Smooth muscle cell (in vitro differentiated cells): ENCODE measurements around the gene PRMT5. TPM values are rescaled to one million over a fixed set of nuclear protein-coding genes. Genes with fewer than 3 reads are reported as not detected.

Experiments
- DNase-seq: peaks from one replicate; lab custom pipeline; 2025; ENCODE audit not compliant: unreplicated experiment; lab: John Stamatoyannopoulos, UW
- H2AFZ ChIP-seq: fragments of 200-600 bp; sonication (generic); 2 replicates; pipeline ENCODE4 v1.6.0; 2016; ENCODE audit warnings: antibody characterized with exemption, low read depth, mild to moderate bottlenecking
- H3F3A ChIP-seq: fragments of 200-600 bp; sonication (generic); 2 replicates; pipeline ENCODE4 v1.6.0; 2017; ENCODE audit warnings: antibody characterized with exemption, low read depth
- H3K27ac ChIP-seq: fragments of 200-600 bp; sonication (generic); 2 replicates; pipeline ENCODE4 v1.5.1; 2016; ENCODE audit warnings: low read depth, mild to moderate bottlenecking
- H3K27me3 ChIP-seq: fragments of 200-600 bp; sonication (generic); 2 replicates; pipeline ENCODE4 v1.6.1; 2016; ENCODE audit warnings: low read depth, mild to moderate bottlenecking
- H3K36me3 ChIP-seq: fragments of 200-600 bp; sonication (generic); 2 replicates; pipeline ENCODE4 v1.5.1; 2016; ENCODE audit warnings: low read depth
- H3K4me1 ChIP-seq: fragments of 200-600 bp; sonication (generic); 2 replicates; pipeline ENCODE4 v1.5.1; 2016; ENCODE audit warnings: low read depth
- H3K4me2 ChIP-seq: fragments of 200-600 bp; sonication (generic); 2 replicates; pipeline ENCODE4 v1.6.0; 2016; ENCODE audit warnings: mild to moderate bottlenecking
- H3K4me3 ChIP-seq: fragments of 200-600 bp; sonication (generic); 2 replicates; pipeline ENCODE4 v1.5.1; 2016; ENCODE audit warnings: mild to moderate bottlenecking
- H3K79me2 ChIP-seq: fragments of 200-600 bp; sonication (generic); 2 replicates; pipeline ENCODE4 v1.6.0; 2016; ENCODE audit warnings: low read depth, mild to moderate bottlenecking
- H3K9ac ChIP-seq: fragments of 200-600 bp; sonication (generic); 2 replicates; pipeline ENCODE4 v1.6.0; 2016; ENCODE audit warnings: low read depth
- H3K9me3 ChIP-seq: fragments of 200-600 bp; sonication (generic); replicated peaks from 2 replicates; pipeline ENCODE4 v1.5.1; 2016; ENCODE audit warnings: low read depth
- H4K20me1 ChIP-seq: fragments of 200-600 bp; sonication (generic); 2 replicates; pipeline ENCODE4 v1.6.0; 2016; ENCODE audit warnings: low read depth
- WGBS: methylation state at CpG from one replicate; pipeline ENCODE4 v1.1.7; 2016; ENCODE audit warnings: low lambda C conversion rate; 5-methylcytosine and 5-hydroxymethylcytosine counted together
- polyA plus RNA-seq: library from polyadenylated mRNA; unstranded; fragments of >200 nt; fragmentation: Nextera tagmentation; extraction: Ambion mirVana; gene quantifications from 2 replicates; pipeline ENCODE4 v1.2.1, GENCODE V29; 2016
- total RNA-seq: library from RNA; depleted of rRNA; stranded (reverse); fragments of >200 nt; gene quantifications from 2 replicates; pipeline ENCODE4 v1.2.3, GENCODE V29; 2014
- TF ChIP-seq, protein P1 (sequence below): fragments of 200-600 bp; sonication (generic); IDR thresholded peaks from 2 replicates; pipeline ENCODE4 v1.5.1; 2017; ENCODE audit warnings: borderline replicate concordance, mild to moderate bottlenecking, antibody characterized with exemption; ENCODE audit not compliant: insufficient read depth, poor library complexity, severe bottlenecking

The PRMT5 gene
- total and polyA plus RNA-seq, 2 experiments from 2014 or later, result 50.3 to 80.0 TPM

DNA sequence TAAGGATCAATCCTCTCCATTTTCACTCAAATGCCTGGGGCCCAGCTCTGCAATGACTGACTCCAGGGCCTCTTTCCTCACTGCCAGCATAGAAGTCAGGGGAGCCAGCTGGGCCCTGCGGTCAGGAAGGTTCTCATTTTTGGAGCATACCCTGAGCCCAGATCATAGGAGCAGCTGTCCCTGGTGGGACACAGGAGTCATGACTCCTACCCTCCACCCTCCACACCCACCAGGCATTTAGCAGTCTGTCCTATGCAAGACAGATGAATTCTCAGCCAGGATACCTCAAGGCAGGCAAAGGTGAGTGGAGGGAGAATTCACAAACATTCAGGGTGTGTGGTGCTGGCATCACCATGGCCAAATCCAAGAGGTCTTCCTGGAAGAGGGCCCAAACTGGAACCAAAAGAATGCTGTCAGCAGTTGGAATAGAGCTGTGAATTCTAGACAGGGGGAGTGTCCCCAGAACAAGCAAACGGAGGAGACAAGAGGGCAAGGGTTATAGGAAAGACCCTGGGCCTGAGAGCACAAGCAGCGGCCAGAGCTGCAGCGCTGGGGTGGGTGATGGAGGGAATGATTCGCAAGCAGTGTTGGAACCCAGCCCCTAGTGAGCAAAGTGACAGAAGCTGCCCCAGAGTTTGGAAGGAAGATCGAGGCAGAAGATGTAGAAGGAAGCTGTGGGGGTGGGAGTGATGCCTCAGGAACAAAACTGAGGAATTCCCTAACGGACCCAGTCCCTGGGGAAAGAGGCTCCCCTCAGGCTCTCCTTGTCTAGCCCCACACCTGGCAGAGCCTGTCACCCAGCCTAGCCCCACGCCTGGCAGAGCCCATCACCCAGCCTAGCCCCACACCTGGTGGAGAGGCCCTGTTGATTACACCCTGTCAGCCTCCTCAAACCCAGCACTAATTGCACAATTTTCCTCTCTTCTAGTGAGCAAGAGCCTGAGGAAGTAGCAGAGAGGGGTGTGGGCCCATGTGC, 50.6 kb downstream of the PRMT5 start:
- Histone ChIP-seq H3K27me3 (no peaks in the 10 kb centered on the region), H4K20me1 (no peaks in the 10 kb centered on the region), H2AFZ (no peak overlapping the region), H3K4me3 (no peak overlapping the region), H3K9ac (no peak overlapping the region), H3K9me3 (no peaks in the 10 kb centered on the region), H3K4me1 (peaks cover 11% of the 10 kb centered on the region), H3K79me2 (peaks cover 4% of the 10 kb centered on the region), H3K4me2 (no peak overlapping the region), H3K36me3 (no peaks in the 10 kb centered on the region), H3K27ac (no peak overlapping the region), H3F3A (no peaks in the 10 kb centered on the region)
- no peak for DNase-seq
- 91% methylated on average over 8 of the region's 8 CpGs for WGBS
- TF ChIP-seq, protein P1, sequence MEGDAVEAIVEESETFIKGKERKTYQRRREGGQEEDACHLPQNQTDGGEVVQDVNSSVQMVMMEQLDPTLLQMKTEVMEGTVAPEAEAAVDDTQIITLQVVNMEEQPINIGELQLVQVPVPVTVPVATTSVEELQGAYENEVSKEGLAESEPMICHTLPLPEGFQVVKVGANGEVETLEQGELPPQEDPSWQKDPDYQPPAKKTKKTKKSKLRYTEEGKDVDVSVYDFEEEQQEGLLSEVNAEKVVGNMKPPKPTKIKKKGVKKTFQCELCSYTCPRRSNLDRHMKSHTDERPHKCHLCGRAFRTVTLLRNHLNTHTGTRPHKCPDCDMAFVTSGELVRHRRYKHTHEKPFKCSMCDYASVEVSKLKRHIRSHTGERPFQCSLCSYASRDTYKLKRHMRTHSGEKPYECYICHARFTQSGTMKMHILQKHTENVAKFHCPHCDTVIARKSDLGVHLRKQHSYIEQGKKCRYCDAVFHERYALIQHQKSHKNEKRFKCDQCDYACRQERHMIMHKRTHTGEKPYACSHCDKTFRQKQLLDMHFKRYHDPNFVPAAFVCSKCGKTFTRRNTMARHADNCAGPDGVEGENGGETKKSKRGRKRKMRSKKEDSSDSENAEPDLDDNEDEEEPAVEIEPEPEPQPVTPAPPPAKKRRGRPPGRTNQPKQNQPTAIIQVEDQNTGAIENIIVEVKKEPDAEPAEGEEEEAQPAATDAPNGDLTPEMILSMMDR, result no peak

DNA sequence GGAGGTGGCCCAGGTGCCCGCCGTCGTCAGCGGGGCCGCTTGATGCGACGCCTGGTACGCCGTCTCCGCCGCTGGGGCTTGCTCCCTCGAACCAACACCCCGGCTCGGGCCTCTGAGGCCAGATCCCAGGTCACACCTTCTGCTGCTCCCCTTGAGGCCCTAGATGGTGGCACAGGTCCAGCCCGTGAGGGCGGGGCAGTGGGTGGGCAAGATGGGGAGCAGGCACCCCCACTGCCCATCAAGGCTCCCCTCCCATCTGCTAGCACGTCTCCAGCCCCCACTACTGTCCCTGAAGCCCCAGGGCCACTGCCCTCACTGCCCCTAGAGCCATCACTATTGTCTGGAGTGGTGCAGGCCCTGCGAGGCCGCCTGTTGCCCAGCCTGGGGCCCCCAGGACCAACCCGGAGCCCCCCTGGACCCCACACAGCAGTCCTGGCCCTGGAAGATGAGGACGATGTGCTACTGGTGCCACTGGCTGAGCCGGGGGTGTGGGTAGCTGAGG, 52.1 kb downstream of the PRMT5 start:
- over 99% methylated on average over 21 of the region's 22 CpGs for WGBS
- Histone ChIP-seq H3K4me3 (no peak overlapping the region), H3K9ac (no peak overlapping the region), H3K36me3 (no peaks in the 10 kb centered on the region), H3K4me1 (peaks cover 6% of the 10 kb centered on the region), H3K27me3 (no peaks in the 10 kb centered on the region), H4K20me1 (no peaks in the 10 kb centered on the region), H2AFZ (no peak overlapping the region), H3K9me3 (no peaks in the 10 kb centered on the region), H3K79me2 (peaks cover 12% of the 10 kb centered on the region), H3K4me2 (no peak overlapping the region), H3K27ac (no peak overlapping the region), H3F3A (no peaks in the 10 kb centered on the region)
- TF ChIP-seq, protein P1, result no peak
- no peak for DNase-seq

DNA sequence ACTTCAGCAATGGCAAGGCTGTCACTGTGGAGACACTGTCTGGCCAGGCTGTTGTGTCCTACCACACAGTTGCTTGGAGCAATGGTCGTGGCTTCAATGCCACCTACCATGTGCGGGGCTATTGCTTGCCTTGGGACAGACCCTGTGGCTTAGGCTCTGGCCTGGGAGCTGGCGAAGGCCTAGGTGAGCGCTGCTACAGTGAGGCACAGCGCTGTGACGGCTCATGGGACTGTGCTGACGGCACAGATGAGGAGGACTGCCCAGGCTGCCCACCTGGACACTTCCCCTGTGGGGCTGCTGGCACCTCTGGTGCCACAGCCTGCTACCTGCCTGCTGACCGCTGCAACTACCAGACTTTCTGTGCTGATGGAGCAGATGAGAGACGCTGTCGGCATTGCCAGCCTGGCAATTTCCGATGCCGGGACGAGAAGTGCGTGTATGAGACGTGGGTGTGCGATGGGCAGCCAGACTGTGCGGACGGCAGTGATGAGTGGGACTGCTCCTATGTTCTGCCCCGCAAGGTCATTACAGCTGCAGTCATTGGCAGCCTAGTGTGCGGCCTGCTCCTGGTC, 53.3 kb downstream of the PRMT5 start:
- DNase-seq, result no peak
- Histone ChIP-seq H3K27me3 (no peaks in the 10 kb centered on the region), H4K20me1 (no peaks in the 10 kb centered on the region), H3K4me2 (no peak overlapping the region), H3K27ac (no peak overlapping the region), H2AFZ (no peak overlapping the region), H3K36me3 (no peaks in the 10 kb centered on the region), H3K4me3 (no peak overlapping the region), H3K9me3 (no peaks in the 10 kb centered on the region), H3K9ac (no peak overlapping the region), H3F3A (peaks cover 3% of the 10 kb centered on the region), H3K79me2 (peaks cover 12% of the 10 kb centered on the region), H3K4me1 (peaks cover 7% of the 10 kb centered on the region)
- TF ChIP-seq, protein P1, result no peak
- 98% methylated on average over 20 of the region's 20 CpGs for WGBS
